HG02588 (cell line): ENCODE results near the gene STXBP2.

Experiments
- ATAC-seq: cut with Tn5 transposase; IDR thresholded peaks from one replicate; pipeline ENCODE4 v1.9.1; 2021; ENCODE audit warnings: mild to moderate bottlenecking, moderate library complexity; ENCODE audit not compliant: unreplicated experiment

STXBP2 gene

DNA sequence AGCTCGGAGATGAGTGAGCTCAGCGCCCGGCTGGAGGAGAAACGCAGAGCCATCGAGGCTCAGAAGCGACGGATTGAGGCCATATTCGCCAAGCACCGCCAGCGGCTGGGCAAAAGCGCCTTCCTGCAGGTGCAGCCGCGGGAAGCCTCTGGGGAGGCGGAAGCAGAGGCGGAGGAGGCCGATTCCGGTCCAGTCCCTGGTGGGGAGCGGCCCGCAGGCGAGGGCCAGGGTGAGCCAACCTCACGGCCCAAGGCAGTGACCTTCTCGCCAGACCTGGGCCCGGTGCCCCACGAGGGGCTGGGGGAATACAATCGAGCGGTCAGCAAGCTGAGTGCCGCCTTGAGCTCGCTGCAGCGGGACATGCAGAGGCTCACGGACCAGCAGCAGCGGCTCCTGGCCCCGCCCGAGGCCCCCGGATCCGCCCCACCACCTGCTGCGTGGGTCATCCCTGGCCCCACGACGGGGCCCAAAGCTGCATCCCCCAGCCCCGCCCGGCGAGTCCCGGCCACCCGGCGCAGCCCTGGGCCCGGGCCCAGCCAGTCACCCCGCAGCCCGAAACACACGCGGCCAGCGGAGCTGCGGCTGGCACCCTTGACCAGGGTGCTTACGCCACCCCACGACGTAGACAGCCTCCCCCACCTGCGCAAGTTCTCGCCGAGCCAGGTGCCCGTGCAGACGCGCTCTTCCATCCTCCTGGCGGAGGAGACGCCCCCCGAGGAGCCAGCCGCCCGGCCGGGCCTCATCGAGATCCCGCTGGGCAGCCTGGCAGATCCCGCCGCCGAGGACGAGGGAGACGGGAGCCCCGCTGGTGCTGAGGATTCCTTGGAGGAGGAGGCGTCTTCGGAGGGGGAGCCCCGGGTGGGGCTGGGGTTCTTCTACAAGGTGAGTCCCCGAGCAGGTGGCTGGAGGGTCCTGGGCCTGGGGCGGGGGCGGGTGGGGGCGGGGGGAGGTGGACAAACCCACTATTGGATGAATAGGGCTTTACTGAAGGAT lies 24.3 kb upstream of the STXBP2 start:
- no peak for ATAC-seq

DNA sequence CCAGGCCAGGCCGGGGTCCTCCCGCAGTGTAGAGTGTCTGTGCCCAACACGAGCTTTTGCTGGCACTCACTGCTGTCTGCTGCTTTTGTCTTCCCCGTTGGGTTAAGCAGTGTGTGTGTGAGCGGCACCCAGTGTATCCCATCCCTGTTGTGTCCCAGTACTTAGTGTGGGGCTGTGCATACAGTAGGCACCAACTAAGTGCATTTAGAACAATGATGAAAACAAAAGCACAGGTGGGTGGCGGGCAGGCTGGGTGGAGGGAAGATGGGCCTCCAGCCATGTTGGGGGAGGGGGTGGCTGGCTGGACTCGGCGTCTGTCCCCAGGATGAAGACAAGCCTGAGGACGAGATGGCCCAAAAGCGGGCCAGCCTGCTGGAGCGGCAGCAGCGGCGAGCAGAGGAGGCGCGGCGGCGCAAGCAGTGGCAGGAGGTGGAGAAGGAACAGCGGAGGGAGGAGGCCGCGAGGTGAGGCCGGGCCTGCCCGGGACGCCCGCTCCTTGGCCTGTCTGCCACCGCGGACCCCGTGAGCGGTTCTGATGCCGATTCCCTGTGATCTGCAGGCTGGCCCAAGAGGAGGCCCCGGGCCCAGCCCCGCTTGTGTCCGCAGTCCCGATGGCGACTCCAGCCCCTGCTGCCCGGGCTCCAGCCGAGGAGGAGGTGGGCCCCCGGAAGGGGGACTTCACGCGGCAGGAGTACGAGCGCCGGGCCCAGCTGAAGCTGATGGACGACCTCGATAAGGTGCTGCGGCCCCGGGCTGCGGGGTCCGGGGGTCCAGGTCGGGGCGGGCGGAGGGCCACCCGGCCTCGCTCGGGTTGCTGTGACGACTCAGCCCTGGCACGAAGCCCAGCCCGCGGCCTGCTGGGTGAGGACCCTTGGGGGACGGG lies 21.8 kb upstream of the STXBP2 start:
- ATAC-seq: no peak

DNA sequence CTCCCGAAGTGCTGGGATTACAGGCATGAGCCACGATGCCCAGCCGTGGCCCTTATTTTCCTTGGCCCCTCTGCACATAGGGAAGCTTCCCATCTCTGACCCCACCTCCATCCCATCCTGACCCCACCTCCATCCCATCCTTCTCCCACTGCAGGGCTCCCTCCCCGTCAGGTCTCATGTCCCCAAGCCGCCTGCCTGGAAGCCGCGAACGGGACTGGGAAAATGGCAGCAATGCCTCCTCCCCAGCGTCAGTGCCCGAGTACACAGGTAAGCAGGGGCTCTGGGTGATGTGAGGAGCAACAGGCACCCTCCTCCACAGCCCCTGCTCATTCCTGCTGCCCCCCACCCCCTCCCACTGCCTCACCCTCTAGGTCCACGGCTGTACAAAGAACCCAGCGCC lies 19.7 kb upstream of the STXBP2 start:
- no peak for ATAC-seq

DNA sequence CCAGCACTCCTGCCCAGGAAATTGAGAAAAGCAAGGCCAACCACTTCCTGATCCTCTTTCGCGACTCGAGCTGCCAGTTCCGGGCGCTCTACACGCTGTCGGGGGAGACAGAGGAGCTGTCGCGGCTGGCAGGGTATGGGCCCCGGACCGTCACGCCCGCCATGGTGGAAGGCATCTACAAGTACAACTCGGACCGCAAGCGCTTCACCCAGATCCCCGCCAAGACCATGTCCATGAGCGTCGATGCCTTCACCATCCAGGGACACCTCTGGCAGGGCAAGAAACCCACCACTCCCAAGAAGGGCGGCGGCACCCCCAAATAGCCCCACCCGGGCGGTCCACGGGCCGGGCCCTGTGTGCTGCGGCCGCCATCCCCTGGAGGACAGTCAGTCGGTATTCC lies 19.2 kb upstream of the STXBP2 start:
- ATAC-seq: no peak

DNA sequence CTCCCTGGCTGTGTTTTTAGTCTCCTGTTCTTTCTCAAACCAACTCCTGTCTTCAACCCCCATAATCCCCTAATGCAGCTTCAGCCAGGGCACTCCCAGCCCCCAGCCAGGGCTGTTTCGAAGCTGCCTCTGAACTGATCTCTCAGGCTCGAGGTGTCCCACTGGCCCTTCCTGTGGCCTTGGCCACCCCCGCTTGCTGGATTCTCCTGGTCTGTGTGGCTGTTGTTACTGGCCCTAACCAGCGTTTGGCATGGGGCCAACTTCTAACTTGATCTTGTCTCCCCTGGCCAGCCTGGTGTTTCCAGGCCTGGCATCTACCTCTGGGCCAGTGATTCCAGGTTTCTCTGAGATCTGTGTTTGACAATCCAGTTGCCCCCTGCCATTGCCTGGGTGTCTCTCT lies 18.6 kb upstream of the STXBP2 start:
- ATAC-seq: no peak

DNA sequence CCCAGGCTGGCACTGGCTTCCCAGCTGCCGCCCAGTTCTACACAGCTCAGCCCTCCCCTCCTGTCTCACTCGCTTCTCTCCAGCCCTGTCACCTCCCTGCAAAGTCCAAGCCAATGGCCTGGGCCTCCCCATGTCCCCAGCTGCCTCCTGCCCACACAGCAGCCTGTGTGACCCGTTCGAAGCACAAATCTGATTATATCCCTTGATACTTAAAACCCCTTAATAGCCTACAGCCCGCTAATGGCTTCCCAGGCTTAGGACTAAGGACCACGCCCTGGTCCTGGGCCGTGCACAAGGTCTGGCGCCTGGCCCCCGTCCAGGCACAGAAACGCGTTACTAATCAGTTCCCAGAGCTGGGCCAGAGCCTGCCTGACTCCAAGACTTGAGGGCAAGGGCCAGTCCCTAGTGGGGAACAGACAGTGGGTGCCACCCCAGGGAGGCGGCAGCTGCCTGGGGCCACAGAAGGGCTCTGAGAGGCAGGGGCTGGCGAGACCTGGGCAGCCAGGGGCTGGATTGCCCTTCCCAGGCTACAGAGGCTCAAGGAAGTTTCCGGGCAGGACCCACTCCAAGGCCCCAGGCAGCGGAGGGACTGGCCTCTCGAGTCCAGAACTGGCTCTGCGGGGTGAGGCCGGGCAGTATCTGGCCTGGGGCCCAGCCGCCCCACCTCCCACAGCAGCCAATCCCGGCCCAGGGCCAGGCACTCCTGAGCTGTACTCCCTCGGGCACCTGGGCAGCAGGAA lies 18.0 kb upstream of the STXBP2 start:
- no peak for ATAC-seq

DNA sequence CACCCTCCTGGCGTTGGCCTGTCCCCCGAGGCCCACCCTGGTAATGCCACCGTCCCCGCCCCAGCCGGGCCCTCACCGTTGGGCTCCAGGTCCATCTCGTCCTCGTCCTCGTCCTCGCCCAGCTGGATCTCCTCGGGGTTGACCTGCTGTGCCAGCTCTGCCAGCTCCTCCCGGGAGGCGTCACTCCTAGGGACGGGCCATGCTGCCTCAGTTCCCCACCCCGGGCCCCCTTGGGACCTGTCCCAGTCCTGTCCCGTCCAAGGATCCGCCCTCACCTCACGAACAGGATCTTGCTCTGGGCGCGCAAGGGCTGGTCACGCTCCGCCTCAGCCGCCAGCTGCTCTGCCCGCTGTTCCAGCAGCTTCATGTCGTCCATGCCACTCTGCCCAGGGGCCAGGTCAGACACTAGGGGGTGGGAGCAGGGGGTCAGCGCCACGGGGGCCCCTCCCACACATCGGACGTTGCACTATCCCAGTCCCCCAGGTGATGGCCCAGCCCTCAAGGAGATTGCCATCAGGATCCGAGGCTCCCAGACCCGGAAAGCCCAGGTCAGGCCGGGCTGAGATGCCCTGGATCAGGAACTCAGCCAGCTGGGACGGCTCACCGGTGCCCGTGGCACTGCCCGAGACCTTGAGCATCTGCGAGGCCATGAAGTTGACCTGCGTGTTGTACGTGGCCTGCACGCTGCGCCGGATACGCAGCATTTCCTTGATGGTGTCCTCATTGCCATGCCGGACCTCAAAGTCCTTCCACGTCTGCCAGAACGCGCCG lies 17.1 kb upstream of the STXBP2 start:
- ATAC-seq: no peak

DNA sequence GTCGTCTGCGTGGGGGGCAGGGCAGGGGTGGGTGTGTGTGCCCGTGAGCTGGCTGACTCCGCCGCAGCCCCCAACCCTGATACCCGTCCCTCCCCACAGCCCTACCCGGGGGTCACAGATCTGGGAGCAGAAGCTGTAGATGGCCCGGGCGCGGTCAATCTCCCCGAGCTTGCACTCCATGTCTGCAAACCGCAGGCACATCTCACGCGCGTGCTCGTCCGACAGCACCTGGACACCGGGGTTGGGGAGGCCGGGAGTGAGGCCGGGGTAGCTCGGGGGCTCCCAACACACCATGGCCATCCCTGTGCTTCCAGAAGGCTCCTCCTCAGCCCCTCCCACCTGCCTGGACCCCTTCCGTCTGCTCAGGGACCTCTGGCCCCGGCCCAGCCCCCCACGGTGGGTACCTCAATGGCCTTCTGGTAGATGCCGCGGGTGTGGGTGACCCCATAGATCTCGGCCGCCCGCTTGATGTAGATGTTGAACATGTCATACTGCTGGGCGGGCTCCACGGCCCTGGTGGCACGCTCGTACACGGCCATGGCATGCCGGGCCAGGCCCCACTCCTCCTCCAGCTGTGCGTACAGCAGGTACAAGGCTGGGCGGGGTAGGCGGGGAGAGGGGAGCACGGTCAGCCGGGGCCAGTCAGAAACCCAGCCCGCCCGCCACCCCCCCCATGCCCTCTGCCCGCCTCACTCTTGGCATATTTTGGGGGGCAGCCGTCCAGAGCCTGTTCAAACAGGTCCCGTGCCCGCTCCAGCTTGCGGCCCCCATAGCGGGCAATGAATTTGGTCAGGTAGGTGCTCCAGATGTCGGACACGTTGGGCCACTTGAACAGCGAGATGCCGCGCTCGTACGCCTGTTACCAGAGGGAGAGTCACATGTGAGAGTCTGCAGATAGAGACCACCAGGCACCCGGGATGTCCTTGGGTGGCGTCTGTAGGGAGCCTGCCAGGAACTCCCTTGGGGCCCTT lies 16.2 kb upstream of the STXBP2 start:
- no peak for ATAC-seq

DNA sequence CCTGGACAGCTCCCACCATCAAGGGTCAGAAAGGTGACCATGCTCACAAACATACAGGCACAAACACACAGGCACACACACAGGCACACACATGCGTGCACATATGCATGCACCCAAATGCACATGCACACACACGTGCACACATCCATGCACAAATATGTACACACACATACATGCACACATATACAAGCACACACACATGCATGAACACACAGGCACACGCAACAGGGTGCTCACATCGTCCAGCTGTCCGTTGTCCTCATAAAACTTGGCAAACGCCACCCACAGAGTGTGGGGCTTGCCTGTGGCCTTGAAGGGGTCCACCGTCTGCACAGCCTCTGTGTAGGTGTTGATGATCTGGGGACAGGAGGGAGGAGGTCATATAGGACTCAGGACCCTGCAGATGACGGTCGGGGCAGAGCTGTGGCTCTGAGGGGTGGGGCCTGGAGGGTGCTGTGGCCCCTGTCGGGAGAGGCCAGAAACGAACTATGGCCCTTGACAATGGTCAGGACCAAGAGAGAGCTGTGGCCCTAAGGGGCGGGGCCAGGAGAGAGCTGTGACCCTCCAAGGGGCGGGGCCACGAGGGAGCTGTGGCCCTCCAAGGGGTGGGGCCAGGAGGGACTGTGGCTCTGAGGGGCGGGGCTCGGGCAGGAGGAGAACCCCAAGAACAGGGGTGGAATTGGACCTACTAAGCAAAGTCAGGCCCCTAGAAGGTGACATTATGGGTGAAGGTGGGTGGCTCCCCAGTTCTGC lies 13.8 kb upstream of the STXBP2 start:
- ATAC-seq: no peak

DNA sequence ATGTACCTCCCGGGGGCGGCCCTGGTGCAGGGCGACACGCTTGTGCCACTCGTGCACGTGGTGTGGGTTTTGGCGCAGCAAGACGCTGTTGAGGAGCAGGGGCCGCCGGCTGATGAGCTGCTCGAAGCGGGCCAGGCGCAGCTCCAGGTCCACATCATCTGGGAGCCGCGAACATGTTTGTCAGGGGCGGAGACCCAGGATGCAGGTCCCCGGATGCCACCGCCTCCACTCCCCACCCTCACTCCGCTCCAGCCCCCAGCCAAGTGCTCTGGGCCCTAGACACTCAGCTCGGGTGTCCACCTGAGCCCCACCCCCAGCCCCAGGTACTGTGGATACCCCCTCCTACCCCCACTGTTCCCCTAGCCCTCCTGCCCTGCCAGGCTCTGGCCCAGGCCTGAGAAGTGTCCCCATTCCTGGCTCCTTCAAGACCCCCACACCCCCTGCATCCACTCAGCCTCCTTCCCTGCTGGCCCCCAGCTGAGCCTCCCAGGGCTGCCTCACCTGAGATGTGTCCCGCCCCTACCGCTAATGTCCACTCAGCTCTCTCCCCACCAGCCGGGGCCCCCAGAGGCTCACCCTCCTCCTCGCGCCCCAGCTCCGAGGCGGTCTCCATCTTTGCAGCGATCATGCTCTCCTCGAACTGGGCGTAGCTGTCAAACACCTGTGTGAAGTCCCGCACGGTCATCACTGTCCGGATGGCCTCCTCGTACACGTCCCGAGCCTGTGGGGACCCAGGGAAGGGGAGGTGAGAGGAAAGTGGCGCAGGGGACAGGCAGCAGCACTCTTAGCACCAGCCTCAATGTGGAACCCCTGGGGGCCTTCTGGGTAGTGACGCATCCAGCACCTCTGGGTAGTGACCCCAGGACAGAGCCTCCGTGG lies 12.9 kb upstream of the STXBP2 start:
- ATAC-seq: no peak

DNA sequence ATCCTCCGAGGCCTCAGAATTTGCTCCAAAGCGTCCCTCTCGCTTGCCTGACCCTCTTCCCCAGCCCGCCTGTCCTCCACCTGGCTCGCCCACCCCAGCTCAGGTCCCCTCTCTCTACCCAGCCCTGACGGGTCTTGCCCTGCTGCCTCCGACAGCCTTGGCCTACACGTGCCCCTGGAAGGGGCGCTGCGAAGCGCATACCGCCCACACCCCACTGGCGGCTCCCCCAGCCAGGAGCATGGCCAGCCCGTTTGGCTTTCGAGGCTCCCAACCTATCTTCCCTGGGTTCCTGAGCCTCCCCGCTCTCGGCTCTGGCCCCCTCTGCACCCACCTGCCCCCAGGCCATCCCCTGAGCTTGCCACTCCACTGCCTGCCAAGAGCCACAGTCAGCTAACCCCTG lies 12.1 kb upstream of the STXBP2 start:
- ATAC-seq: no peak

DNA sequence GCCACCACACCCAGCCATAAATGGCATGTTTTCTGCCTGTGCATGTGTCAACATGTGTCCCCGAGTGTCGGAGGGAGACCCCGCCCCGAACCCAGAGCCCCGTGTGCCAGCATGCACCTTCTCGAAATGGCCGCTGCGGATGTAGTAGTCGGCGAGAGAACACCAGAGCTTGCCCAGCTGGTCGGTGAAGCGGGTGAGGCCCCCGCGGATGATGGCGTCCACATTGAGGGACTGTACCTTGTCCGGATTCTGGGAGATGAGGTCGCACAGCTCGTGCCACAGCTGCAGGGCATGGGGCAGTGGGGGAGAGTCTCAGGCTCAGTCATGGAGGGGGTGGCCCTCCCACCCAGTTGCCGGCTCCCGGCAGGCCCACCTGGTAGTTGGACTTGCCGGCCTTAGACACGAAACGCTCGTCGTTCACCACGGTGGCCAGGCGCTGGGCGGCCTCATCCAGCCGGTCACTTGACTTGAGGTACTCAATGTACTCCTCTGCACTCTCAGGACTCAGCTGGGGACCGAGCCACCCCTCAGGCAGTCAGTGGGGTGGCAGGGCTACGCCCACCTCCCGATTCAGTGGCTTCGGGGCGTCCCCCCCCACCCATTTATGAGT lies 11.0 kb upstream of the STXBP2 start:
- ATAC-seq: no peak

DNA sequence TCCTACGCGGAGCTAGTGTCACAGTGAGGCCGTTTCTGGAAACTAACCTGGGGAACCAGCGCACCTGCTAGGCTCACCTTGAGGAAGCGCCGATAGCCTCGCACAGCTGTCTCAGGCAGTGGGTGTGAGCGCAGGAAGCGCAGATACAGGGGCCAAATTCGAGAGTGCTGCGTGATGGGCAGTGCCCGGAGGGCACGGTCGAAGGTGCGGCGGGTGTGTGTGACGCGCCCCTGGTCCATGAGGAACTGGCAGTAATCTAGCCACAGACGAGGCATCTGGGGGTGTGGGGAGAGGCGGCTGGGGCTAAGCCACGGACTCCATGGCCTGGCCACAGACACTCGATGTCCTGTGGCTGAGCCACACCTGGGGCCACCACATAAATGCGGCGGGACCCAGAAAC lies 9.7 kb upstream of the STXBP2 start:
- ATAC-seq: no peak

DNA sequence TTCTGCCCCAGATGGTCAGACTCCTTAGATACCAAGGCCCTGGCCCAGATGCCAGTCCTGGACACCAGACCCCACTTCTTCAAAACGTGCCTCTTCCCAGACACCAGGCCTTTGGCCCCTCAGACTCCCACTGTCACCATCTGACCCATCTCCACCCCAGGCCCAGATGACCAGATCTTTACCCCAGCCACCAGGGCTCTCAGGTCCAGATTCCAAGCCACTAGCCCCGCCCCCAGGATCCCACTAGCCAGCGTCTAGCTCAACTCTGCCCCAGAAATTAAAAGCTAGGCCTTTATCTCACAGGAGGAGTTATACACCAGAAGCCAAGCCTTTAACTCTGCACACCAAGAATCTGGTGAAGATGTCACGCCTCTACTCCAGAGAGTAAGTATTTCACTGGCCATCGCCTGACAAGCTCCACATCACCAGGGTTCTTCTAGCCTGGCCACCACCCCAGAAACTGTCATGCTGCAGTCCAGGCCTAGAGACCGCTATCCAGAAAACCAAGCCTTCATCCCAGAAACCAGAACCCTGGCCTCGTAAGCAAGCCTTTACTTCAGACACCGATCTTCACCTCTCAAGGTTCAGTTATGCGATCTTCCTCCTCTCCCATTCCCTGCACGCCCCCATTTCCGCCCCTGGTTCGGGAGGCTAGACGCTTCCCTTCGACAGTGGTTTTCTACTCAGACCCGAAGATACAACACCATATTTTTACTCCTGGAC lies 8.2 kb upstream of the STXBP2 start:
- ATAC-seq: no peak

DNA sequence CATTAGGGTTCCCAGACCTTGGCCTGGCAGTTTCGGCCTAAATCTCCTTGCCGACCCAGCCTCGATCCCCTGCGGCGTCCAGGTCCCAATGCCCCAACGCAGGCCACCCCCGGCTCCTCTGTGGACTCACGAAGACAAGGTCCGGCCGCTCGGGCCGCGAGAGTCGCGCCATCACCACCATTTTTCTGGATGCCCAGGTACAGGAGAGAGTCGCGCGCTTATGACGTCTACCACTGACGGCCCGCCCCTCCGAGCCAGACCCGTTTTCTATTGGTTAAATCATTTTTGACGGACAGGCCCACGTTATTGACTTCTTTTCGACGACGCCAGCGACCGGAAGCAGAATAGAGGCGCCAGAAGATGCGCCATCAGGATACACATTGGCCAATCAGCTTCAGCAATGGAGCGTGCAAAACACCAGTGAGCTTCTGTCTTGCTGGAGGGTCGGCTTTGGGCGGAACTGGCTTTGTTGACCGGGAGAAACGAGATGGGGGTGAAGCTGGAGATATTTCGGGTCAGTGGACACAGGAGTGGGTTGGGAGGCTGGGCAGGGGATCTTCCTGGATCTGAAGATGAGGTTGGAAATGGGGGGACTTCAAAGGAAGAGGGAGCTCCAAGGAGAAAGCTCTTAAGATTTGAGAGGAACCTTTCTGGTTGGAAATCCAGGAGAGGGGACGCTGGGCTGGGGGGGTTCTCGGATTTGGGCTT lies 7.4 kb upstream of the STXBP2 start, which contains the start of the genes PET100 and XAB2:
Gene PET100, plus strand, starts transcription at position 447 of the 708 bp plus-strand sequence. Its CDS starts 41 bp downstream, at position 488.
Gene XAB2, minus strand, starts transcription at position 199 of the 708 bp plus-strand sequence. Its CDS starts 18 bp downstream, at position 181.
- peak; percentile 85 for ATAC-seq
